Activated naive CD4-positive, alpha-beta T cell treated with anti-CD3 and anti-CD28 coated beads for 36 hours (primary cell): ENCODE results near the gene OTOF. TPM values are rescaled to one million over a fixed set of nuclear protein-coding genes. Genes with fewer than 3 reads are reported as not detected.
"Not testable (repeated sequence)": the region's sequence is repeated elsewhere in the genome, so short reads cannot be mapped to it uniquely, and the experiment has no call there.

Experiments
- CTCF ChIA-PET: fragments of 350-600 bp; sonication (Branson Sonifier 250); formaldehyde crosslinking; loops from one replicate; lab custom pipeline; 2021; ENCODE audit warnings: antibody characterized with exemption; lab: Charles Lee
- DNase-seq: peaks from one replicate; pipeline ENCODE4 v3.0.0-alpha.2; 2020
- H3K27ac Mint-ChIP-seq: one replicate; pipeline ENCODE4 v1.8.0; 2021; ENCODE audit warnings: mild to moderate bottlenecking, mixed read lengths
- H3K27me3 Mint-ChIP-seq: one replicate; pipeline ENCODE4 v1.8.0; 2021; ENCODE audit warnings: low read depth, mixed read lengths
- H3K36me3 Mint-ChIP-seq: one replicate; pipeline ENCODE4 v1.8.0; 2021; ENCODE audit warnings: low read depth, mixed read lengths
- H3K4me1 Mint-ChIP-seq: one replicate; pipeline ENCODE4 v1.8.0; 2021; ENCODE audit warnings: low read depth, mixed read lengths
- H3K4me3 Mint-ChIP-seq: one replicate; pipeline ENCODE4 v1.8.0; 2021; ENCODE audit warnings: mild to moderate bottlenecking, moderate library complexity, mixed read lengths
- H3K9me3 Mint-ChIP-seq: one replicate; pipeline ENCODE4 v1.8.0; 2021; ENCODE audit warnings: mixed read lengths
- intact Hi-C: fragments of 100-400 bp; cut with micrococcal nuclease; formaldehyde crosslinking; loops from one replicate; pipeline ENCODE4 v1.15.1; 2023
- total RNA-seq, 2 experiments: library from RNA; stranded (reverse); gene quantifications; one replicate each; pipeline ENCODE4 v1.2.3, GENCODE V29; 2021

OTOF gene
- total RNA-seq, 2 experiments from 2014 or later, result 0.45 to 0.52 TPM

DNA sequence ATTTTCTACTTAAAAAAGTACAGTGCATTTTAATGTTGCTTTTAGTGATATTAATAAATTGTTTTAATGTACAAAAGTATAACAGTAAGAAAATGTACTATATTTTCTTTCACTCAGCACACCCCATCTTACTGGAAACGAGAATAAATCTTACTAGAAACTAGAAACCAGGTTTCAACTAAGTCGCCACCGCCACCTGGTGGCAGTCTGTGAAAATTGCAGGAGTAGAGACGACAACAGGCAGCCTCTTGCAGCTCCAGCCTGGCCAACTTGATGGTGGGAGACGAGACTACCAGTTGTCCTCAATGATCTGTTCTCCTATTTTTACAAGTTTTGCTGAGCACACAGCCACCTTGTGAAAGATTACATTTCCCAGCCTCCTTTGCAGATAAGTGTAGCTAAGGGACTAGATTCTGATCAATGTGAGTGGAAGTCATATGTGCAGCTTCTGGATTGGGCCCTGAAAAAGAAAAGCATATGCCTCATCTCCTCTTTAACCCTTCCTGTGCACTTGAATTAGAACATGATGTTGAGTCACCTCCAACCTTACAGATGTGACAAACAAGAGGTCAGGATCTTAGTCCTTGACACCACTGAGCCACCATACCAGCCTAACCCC lies 8.7 kb downstream of the OTOF start:
- no peaks in the 10 kb centered on the region for H3K27me3 Mint-ChIP-seq
- H3K9me3 Mint-ChIP-seq, result peaks cover 11% of the 10 kb centered on the region
- peak; percentile 88 for DNase-seq
- no peak overlapping the region for H3K4me3 Mint-ChIP-seq
- no peak overlapping the region for H3K27ac Mint-ChIP-seq
- intact Hi-C loops, result loop anchor here (1.0 to 2.0 kb wide), 3 partner anchors 298 to 518 kb away; no protein-coding TSS in a partner anchor
- CTCF ChIA-PET, result interaction anchor here (0.6 to 1.6 kb wide), 11 partner anchors 9 to 591 kb away, joined by 3 to 6 read pairs (median 3); partner anchors contain the start of genes ASXL2 and OTOF
- no peaks in the 10 kb centered on the region for H3K36me3 Mint-ChIP-seq
- H3K4me1 Mint-ChIP-seq, result peaks cover 2% of the 10 kb centered on the region

DNA sequence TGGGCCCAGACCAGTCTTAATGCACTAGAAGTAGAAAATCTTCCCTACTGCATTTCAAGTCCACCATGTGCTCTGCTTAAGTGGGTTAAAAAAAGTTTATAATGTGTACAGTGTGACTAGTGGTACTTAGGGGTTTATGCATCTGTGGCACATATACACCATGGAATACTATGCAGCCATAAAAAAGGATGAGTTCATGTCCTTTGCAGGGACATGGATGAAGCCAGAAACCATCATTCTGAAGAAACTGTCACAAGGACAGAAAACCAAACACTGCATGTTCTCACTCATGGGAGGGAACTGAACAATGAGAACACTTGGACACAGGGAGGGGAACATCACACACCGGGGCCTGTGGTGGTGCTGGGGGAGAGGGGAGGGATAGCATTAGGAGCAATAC lies 9.4 kb downstream of the OTOF start:
- intact Hi-C loops, result loop anchor here (2.0 kb wide), 1 partner anchor 478 kb away; no protein-coding TSS in a partner anchor

DNA sequence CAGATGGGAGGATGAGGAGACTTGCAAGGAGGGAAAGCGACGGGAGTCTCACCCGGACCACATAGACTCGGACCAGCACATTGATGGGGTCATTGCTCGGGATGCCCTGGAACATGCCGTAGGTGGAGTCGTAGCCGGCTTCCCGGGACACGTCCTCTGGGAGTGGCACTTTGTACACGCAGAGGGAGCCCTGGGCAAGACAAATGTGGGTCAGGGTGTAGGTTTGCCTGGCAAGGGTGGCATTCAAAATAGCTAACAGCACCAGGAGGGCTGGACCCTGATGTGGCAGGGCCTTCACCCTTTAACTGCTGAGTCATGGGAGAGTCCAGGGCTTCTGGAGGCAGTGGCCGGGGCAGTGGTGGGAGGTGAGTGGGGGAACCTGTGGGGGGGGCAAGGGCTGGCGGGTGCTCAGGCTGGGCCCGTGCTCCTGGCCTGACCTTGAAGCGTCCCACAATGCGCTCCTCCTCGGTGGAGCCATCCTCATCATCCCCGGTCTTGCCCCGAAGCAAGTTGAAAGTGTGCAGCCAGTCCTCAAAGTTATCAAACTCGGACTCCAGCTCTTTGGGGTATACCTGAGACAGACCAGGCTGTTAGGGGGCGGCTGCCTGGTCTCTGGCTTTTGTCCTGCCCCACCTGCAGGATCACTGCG lies 11.1 kb downstream of the OTOF start:
- Mint-ChIP-seq H3K9me3 (peaks cover 11% of the 10 kb centered on the region), H3K4me1 (peaks cover 2% of the 10 kb centered on the region), H3K4me3 (no peak overlapping the region), H3K36me3 (no peaks in the 10 kb centered on the region), H3K27me3 (no peaks in the 10 kb centered on the region), H3K27ac (no peak overlapping the region)
- intact Hi-C loops, result no loop called here
- no peak for DNase-seq
- CTCF ChIA-PET, result interaction anchor here (0.6 to 1.4 kb wide), 5 partner anchors 78 to 282 kb away, joined by 3 to 4 read pairs (median 3); no protein-coding TSS in a partner anchor

More for the DNA sequence above, 9.4 kb downstream of the OTOF start:
- H3K4me3 Mint-ChIP-seq, DNase-seq, H3K36me3 Mint-ChIP-seq, H3K27me3 Mint-ChIP-seq, H3K27ac Mint-ChIP-seq, H3K4me1 Mint-ChIP-seq: not testable (repeated sequence)
- peaks cover 11% of the 10 kb centered on the region for H3K9me3 Mint-ChIP-seq
- CTCF ChIA-PET, result interaction anchor here (1.0 to 1.6 kb wide), 5 partner anchors 23 to 319 kb away, joined by 3 to 5 read pairs (median 3); no protein-coding TSS in a partner anchor

GRCh38 chr2:26465981-26466471 lies 11.9 kb downstream of the OTOF start:
- H3K27ac Mint-ChIP-seq, result no peak overlapping the region
- intact Hi-C loops, result no loop called here
- H3K4me3 Mint-ChIP-seq, result no peak overlapping the region
- H3K27me3 Mint-ChIP-seq, result no peaks in the 10 kb centered on the region
- H3K36me3 Mint-ChIP-seq, result no peaks in the 10 kb centered on the region
- CTCF ChIA-PET, result no interaction called here
- peaks cover 11% of the 10 kb centered on the region for H3K9me3 Mint-ChIP-seq
- peaks cover 2% of the 10 kb centered on the region for H3K4me1 Mint-ChIP-seq
- DNase-seq, result no peak

GRCh38 chr2:26465266-26465925 lies 12.5 kb downstream of the OTOF start:
- intact Hi-C loops, result no loop called here
- Mint-ChIP-seq H3K4me3 (no peak overlapping the region), H3K27me3 (no peaks in the 10 kb centered on the region)

DNA sequence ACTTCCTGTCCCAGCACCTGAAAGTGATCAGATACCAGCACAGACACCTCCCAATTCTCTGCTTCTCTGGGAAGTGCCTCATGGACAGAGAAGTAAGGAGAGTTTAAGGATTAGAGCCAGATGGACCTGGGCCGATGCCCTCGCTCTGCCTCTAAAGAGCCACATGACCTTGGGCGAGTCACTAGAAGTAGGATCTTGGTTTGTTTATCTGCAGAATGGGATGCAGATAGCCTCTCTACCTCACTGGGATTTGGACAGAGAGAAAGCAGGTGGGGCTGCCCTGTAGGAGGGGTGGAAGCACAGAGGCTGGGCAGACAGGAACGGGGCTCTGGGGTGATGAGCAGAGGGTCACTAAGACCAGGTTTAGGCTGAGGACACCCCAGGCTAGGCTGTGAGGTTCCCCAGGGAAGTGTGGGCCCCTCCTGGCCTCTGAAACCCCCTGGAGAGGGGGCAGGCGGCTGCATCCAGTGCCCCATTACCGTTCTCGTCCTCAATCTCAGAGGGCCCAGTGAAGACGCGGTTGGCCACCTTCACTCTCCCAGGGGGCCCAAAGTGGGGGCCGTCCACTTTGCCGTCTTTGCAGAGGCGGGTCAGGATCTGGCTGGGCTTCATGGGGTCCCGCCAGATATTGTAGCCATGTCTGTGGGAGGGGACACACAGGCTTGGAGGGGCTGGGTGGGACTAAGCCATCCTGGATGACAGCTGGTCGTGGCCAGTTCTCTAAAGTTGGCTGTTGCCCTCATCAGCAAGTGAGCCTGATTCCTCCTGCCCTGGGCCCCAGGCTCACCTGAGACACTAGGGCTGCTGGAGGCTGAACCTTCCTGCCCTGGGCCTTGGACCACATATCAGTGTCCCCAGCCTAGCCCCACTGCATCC lies 13.3 kb downstream of the OTOF start:
- no peak overlapping the region for H3K27ac Mint-ChIP-seq
- CTCF ChIA-PET, result no interaction called here
- no peak overlapping the region for H3K4me3 Mint-ChIP-seq
- peaks cover 2% of the 10 kb centered on the region for H3K4me1 Mint-ChIP-seq
- H3K9me3 Mint-ChIP-seq, result peaks cover 5% of the 10 kb centered on the region
- H3K27me3 Mint-ChIP-seq, result no peaks in the 10 kb centered on the region
- H3K36me3 Mint-ChIP-seq, result no peaks in the 10 kb centered on the region
- no peak for DNase-seq
- intact Hi-C loops, result no loop called here

More at GRCh38 chr2:26465266-26465925, 12.5 kb downstream of the OTOF start:
- CTCF ChIA-PET, result interaction anchor here (0.5 kb wide), 1 partner anchor 267 kb away, joined by 3 read pairs; no protein-coding TSS in a partner anchor
- no peak for DNase-seq
- Mint-ChIP-seq H3K36me3 (no peaks in the 10 kb centered on the region), H3K4me1 (peaks cover 2% of the 10 kb centered on the region), H3K9me3 (peaks cover 11% of the 10 kb centered on the region), H3K27ac (no peak overlapping the region)

GRCh38 chr2:26463244-26464192 lies 14.4 kb downstream of the OTOF start:
- H3K4me1 Mint-ChIP-seq, result peaks cover under 1% of the 10 kb centered on the region
- CTCF ChIA-PET, result interaction anchor here (1.0 kb wide), 1 partner anchor 504 kb away, joined by 3 read pairs; no protein-coding TSS in a partner anchor
- H3K27me3 Mint-ChIP-seq, result no peaks in the 10 kb centered on the region
- DNase-seq, result no peak
- H3K9me3 Mint-ChIP-seq, result no peaks in the 10 kb centered on the region
- intact Hi-C loops, result no loop called here
- H3K27ac Mint-ChIP-seq, result no peak overlapping the region
- no peaks in the 10 kb centered on the region for H3K36me3 Mint-ChIP-seq
- no peak overlapping the region for H3K4me3 Mint-ChIP-seq

DNA sequence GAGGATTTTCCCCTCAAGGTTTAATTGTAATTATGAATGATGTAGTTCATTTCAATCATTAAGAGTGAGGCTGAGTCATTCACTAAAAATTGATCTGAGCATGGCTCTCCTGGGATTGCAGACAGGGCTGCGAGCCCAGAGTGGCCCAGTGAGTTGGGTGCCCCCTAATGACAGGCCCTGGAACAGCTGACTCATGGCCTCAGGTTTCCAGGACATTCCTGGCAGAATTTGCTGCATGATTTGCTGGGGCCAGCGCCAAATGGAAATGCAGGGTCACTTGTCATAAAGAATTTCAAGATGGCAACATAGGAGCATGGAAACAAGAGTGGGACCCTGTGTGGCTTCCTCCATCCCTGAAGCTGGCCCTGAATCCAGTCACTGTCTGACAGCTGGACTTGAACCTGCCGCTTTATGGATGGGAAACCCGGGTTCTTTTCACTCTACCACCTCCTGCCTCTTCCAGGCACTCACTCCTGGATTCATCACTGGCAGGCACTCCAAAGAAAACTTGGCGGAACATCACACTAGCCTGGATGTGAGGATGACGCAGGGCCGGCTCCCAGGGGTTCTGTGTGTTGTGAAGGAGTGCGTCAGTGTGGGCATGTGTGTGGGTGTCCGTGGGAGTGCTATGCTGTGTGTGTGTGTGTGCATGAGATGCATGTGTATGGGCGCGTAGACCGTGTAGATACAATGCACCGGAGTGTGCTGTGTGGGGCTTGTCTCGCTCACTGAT lies 15.2 kb downstream of the OTOF start:
- Mint-ChIP-seq H3K27ac (no peak overlapping the region), H3K4me1 (no peaks in the 10 kb centered on the region), H3K4me3 (no peak overlapping the region), H3K27me3 (no peaks in the 10 kb centered on the region), H3K9me3 (no peaks in the 10 kb centered on the region), H3K36me3 (no peaks in the 10 kb centered on the region)
- intact Hi-C loops, result no loop called here
- peak; percentile 39 for DNase-seq
- CTCF ChIA-PET, result interaction anchor here (0.9 to 1.0 kb wide), 2 partner anchors 11 to 503 kb away, joined by 3 read pairs; no protein-coding TSS in a partner anchor

DNA sequence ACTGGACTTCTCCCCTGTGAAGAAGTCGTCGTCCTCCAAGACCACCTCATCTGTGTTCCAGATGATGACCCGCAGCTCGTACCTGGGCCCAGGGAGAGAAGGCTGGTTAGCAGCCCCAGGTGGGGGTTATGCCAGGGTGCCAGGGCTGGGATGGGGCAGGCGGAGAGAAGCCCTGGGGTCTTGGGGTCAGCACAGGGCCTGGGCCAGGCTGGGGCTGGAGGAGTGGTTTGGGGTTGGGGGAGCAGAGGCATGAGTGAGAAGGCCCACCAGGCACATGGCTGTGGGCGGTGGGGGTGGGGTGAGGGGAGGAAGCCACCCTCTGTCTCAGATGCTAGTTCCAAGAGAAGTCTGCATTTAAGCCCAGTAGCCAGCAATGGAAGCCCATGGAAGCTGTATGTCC lies 15.8 kb downstream of the OTOF start:
- Mint-ChIP-seq H3K4me1 (no peaks in the 10 kb centered on the region), H3K27ac (no peak overlapping the region), H3K4me3 (no peak overlapping the region), H3K27me3 (no peaks in the 10 kb centered on the region), H3K36me3 (no peaks in the 10 kb centered on the region), H3K9me3 (no peaks in the 10 kb centered on the region)
- CTCF ChIA-PET, result interaction anchor here (0.9 kb wide), 1 partner anchor 10 kb away, joined by 3 read pairs; no protein-coding TSS in a partner anchor
- DNase-seq, result no peak
- intact Hi-C loops, result no loop called here

DNA sequence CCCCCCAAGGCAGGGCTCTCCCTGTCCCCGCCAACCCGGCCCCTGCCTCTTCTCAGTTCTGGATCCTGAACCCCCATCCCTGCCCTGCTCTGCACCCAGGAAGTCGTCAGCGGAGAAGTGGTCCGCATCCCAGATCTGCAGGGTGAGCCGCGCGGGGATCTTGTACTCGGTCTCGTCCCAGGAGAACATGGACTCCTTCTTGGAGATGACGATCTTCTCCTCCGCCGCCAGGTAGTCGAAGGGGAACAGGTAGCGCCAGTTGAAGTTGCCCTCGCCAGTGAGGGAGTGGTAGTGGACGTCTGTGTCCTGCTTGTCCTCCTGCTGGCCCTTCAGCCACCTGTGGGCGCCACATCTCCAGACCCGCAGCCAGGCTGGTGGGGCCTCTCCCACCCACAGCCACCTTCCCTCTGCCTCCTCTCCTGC lies 16.3 kb downstream of the OTOF start:
- H3K4me3 Mint-ChIP-seq, result no peak overlapping the region

More for the DNA sequence above, 16.3 kb downstream of the OTOF start:
- no peaks in the 10 kb centered on the region for H3K36me3 Mint-ChIP-seq
- no peaks in the 10 kb centered on the region for H3K27me3 Mint-ChIP-seq
- H3K27ac Mint-ChIP-seq, result no peak overlapping the region
- intact Hi-C loops, result no loop called here
- H3K4me1 Mint-ChIP-seq, result no peaks in the 10 kb centered on the region
- CTCF ChIA-PET, result interaction anchor here (0.6 to 0.9 kb wide), 2 partner anchors 10 to 534 kb away, joined by 3 read pairs; no protein-coding TSS in a partner anchor
- DNase-seq, result no peak
- no peaks in the 10 kb centered on the region for H3K9me3 Mint-ChIP-seq
